ENCODE results near the gene SP140L.

GRCh38 chr2:230435431-230435830 lies 108.4 kb downstream of the SP140L start:
- TF ChIP-seq CTCF (IDR thresholded peaks at IDR 0.05; ENCODE audit: insufficient read depth, low read depth, low read length) (no peak), EZH2 (IDR thresholded peaks at IDR 0.05; ENCODE audit: insufficient read depth, low read length) (no peak)
